ENCODE results near the gene ASB6. TPM values are rescaled to one million over a fixed set of nuclear protein-coding genes. Genes with fewer than 3 reads are reported as not detected.
"Not testable (repeated sequence)": the region's sequence is repeated elsewhere in the genome, so short reads cannot be mapped to it uniquely, and the experiment has no call there.

Gene ASB6
- total RNA-seq, 3 donors from 2014 or later = 32.1 to 35.3 (median 35.1) TPM

DNA sequence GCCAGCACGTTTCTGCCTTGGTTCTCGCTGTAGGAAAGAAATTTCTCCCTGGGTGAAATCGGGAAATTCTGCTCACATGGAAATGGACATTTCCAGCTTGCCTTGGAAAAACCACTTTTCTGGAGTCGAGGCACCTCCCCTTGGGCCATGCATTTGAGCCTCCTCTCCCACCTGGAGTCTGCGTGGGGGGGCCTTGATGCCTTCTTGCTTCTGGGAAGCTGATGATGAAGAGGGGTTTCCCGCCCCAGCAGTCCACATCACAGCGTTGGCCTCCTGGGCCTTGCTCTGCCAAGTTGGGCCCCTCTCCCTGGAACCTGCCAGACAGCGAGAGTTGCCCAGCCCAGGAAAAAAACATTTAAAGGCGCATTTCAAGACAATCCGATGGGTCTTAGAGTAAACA lies 1.8 kb upstream of the ASB6 start:
- ATAC-seq (no peak), DNase-seq (no peak)
- H3K4me1 Mint-ChIP-seq (ENCODE audit: low read depth) = peaks cover 20% of the 10 kb centered on the region
- H3K36me3 Mint-ChIP-seq (ENCODE audit: insufficient read depth) = no peaks in the 10 kb centered on the region
- no peaks in the 10 kb centered on the region for H3K9me3 Mint-ChIP-seq
- H3K27me3 Mint-ChIP-seq (ENCODE audit: low read depth) = peaks cover 2% of the 10 kb centered on the region
- peak overlapping the region; percentile 49 for H3K4me3 Mint-ChIP-seq

DNA sequence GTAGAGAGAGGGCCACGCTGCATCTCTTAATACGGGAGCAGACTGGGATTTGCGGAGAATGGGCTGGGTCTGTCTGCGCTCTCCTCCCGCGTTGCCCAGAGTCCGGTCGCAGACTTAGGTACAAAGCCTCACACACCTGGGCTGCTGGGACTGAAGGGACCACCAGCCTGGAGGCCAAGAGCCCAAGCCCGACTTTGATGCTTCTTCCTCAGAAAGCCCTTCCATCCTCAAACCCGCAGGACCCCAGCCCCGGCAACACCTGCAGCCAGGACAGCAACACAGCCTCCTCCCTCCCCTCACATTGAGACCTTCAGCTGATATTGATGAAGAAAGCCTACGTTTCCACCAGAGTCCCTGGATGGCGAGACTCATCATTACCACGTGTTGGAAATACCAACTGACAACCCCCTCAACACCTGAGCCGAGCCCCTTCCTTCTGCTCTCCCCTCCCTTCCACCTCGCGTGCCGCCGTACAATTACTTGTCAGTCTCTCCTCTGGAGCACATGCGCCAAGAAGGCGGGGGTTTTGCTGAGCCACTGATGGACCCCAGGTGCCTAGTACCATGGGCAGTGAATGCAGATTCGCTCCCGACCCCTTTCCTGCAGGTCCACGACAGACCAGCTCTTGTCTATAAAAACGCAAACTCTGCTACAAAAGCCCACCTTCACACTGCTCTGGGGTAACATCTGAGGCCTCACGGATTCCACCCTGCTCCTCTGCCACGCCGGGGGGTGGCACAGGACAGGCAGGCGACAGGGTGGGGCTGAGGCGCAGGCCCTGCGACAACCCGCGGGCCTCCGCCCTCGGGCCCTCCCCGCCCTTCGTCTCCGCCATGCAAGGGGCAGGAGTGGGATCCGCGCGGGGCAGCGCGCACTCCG lies 841 bp downstream of the ASB6 start:
- peaks cover 8% of the 10 kb centered on the region for H3K36me3 Mint-ChIP-seq (ENCODE audit: insufficient read depth)
- no peak for DNase-seq
- ATAC-seq = peak; percentile 49 to 56
- peaks cover 20% of the 10 kb centered on the region for H3K4me1 Mint-ChIP-seq (ENCODE audit: low read depth)
- no peaks in the 10 kb centered on the region for H3K9me3 Mint-ChIP-seq
- peak overlapping the region; percentile 81 for H3K4me3 Mint-ChIP-seq
- H3K27me3 Mint-ChIP-seq (ENCODE audit: low read depth) = no peaks in the 10 kb centered on the region

- H3K4me3 Mint-ChIP-seq = peak overlapping the region; percentile 81
- DNase-seq = no peak
- peaks cover 12% of the 10 kb centered on the region for H3K36me3 Mint-ChIP-seq (ENCODE audit: insufficient read depth)
- H3K27me3 Mint-ChIP-seq (ENCODE audit: low read depth) = no peaks in the 10 kb centered on the region
- peaks cover 20% of the 10 kb centered on the region for H3K4me1 Mint-ChIP-seq (ENCODE audit: low read depth)
- no peaks in the 10 kb centered on the region for H3K9me3 Mint-ChIP-seq
- no peak for ATAC-seq
Observed at GRCh38 chr9:129640086-129640870, 1.7 kb downstream of the ASB6 start.

GRCh38 chr9:129639756-129640085 lies 2.2 kb downstream of the ASB6 start:
- peaks cover 20% of the 10 kb centered on the region for H3K4me1 Mint-ChIP-seq (ENCODE audit: low read depth)
- H3K4me3 Mint-ChIP-seq = peak overlapping the region; percentile 81
- no peak for DNase-seq

DNA sequence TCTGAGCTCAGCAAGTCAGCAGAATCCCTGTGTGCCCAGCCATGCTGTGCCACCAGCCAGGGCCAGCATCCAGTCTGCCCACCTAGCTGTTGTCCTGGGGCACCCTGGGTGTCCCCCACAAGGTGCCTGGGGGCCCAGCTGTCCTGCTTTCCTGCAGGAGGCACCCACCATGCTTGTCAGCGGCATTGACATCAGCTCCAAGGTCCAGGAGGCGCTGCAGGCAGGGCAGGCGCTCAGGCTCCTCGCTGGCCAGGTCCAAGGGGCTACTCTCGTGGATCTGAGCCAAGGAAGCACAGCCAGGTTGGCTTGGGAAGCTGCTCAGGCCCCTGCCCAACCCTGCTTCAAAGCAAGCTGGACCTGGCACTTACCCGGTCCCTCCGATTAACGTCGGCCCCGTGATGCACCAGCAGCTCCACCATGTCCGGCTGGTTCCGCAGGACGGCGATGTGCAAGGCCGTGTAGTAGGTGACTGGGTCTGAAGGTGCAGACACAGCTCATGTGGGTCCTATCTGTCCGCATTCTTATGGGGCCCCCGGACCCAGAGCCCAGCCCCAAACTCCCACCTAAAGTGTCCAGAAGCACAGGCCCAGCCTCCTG lies 2.8 kb downstream of the ASB6 start:
- Mint-ChIP-seq H3K4me3 (no peak overlapping the region), H3K4me1 (ENCODE audit: low read depth) (peaks cover 20% of the 10 kb centered on the region), H3K27me3 (ENCODE audit: low read depth) (no peaks in the 10 kb centered on the region), H3K36me3 (ENCODE audit: insufficient read depth) (peaks cover 19% of the 10 kb centered on the region), H3K9me3 (no peaks in the 10 kb centered on the region)
- DNase-seq = no peak
- no peak for ATAC-seq

More at GRCh38 chr9:129639756-129640085, 2.2 kb downstream of the ASB6 start:
- no peak for ATAC-seq
- H3K27me3 Mint-ChIP-seq (ENCODE audit: low read depth) = no peaks in the 10 kb centered on the region
- H3K36me3 Mint-ChIP-seq (ENCODE audit: insufficient read depth) = peaks cover 17% of the 10 kb centered on the region
- no peaks in the 10 kb centered on the region for H3K9me3 Mint-ChIP-seq

GRCh38 chr9:129637673-129638439 lies 4.1 kb downstream of the ASB6 start:
- H3K27me3 Mint-ChIP-seq (ENCODE audit: low read depth) = no peaks in the 10 kb centered on the region
- H3K9me3 Mint-ChIP-seq = no peaks in the 10 kb centered on the region
- DNase-seq = no peak
- H3K4me1 Mint-ChIP-seq (ENCODE audit: low read depth) = peaks cover 20% of the 10 kb centered on the region
- no peak for ATAC-seq
- peaks cover 19% of the 10 kb centered on the region for H3K36me3 Mint-ChIP-seq (ENCODE audit: insufficient read depth)
- peak overlapping the region; percentile 25 for H3K4me3 Mint-ChIP-seq

DNA sequence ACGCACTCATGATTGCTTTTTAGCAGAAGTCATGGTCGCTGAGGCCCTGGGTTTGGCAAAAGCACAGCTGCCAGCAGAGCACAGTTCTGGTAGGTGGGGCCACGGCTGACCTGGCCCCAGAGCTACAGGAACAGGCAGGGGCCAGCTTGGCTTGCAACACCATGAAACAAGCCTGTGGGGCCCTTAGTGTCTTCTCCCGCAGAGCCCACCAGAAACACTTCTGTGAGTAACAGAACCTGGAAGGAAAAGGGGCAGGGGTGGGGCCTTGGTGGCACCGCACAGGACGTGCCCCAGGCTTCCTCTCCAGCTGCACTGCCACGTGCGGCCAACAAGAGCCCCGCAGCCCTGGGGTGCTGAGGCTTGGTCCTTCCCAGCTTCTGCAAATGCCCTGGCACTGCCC lies 4.8 kb downstream of the ASB6 start:
- Mint-ChIP-seq H3K4me1 (ENCODE audit: low read depth) (peaks cover 22% of the 10 kb centered on the region), H3K4me3 (no peak overlapping the region), H3K36me3 (ENCODE audit: insufficient read depth) (peaks cover 19% of the 10 kb centered on the region), H3K9me3 (no peaks in the 10 kb centered on the region), H3K27me3 (ENCODE audit: low read depth) (no peaks in the 10 kb centered on the region)
- DNase-seq (no peak), ATAC-seq (no peak)

GRCh38 chr9:129636343-129636742 lies 5.6 kb downstream of the ASB6 start:
- Mint-ChIP-seq H3K4me1 (ENCODE audit: low read depth) (peaks cover 28% of the 10 kb centered on the region), H3K36me3 (ENCODE audit: insufficient read depth) (peaks cover 19% of the 10 kb centered on the region)
- ATAC-seq = not testable (repeated sequence)

GRCh38 chr9:129635099-129636065 lies 6.6 kb downstream of the ASB6 start:
- Mint-ChIP-seq H3K4me1 (ENCODE audit: low read depth) (peaks cover 27% of the 10 kb centered on the region), H3K27me3 (ENCODE audit: low read depth) (no peaks in the 10 kb centered on the region), H3K36me3 (ENCODE audit: insufficient read depth) (peaks cover 19% of the 10 kb centered on the region), H3K4me3 (no peak overlapping the region), H3K9me3 (no peaks in the 10 kb centered on the region)
- ATAC-seq (no peak), DNase-seq (no peak)

More at GRCh38 chr9:129636343-129636742, 5.6 kb downstream of the ASB6 start:
- not testable (repeated sequence) for H3K27me3 Mint-ChIP-seq (ENCODE audit: low read depth); DNase-seq; H3K9me3 Mint-ChIP-seq; H3K4me3 Mint-ChIP-seq

DNA sequence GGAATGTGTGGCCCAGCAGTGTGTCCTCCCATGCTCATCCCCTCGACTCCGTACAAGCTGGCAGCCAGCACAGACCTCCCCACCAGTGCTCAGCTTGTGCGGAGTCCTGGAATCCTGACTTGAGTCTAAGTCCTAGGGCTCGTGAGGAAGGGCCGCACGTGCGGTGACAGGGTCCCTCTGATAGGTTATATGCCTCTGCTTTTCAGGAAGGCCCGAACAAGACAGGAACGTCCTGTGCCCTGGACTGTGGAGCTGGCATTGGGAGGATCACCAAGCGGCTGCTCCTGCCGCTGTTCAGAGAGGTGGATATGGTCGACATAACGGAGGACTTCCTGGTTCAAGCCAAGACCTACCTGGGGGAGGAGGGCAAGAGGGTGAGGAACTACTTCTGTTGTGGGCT lies 8.1 kb downstream of the ASB6 start:
- Mint-ChIP-seq H3K4me1 (ENCODE audit: low read depth) (peaks cover 35% of the 10 kb centered on the region), H3K9me3 (no peaks in the 10 kb centered on the region), H3K27me3 (ENCODE audit: low read depth) (no peaks in the 10 kb centered on the region), H3K4me3 (no peak overlapping the region), H3K36me3 (ENCODE audit: insufficient read depth) (peaks cover 19% of the 10 kb centered on the region)
- DNase-seq (no peak), ATAC-seq (no peak)

GRCh38 chr9:129633207-129633606 lies 8.7 kb downstream of the ASB6 start:
- ATAC-seq = no peak
- no peak overlapping the region for H3K4me3 Mint-ChIP-seq
- H3K9me3 Mint-ChIP-seq = no peaks in the 10 kb centered on the region
- H3K27me3 Mint-ChIP-seq (ENCODE audit: low read depth) = no peaks in the 10 kb centered on the region
- peaks cover 19% of the 10 kb centered on the region for H3K36me3 Mint-ChIP-seq (ENCODE audit: insufficient read depth)
- peaks cover 41% of the 10 kb centered on the region for H3K4me1 Mint-ChIP-seq (ENCODE audit: low read depth)
- no peak for DNase-seq

- Mint-ChIP-seq H3K36me3 (ENCODE audit: insufficient read depth) (peaks cover 16% of the 10 kb centered on the region), H3K9me3 (no peaks in the 10 kb centered on the region), H3K4me1 (ENCODE audit: low read depth) (peaks cover 49% of the 10 kb centered on the region), H3K4me3 (no peak overlapping the region), H3K27me3 (ENCODE audit: low read depth) (no peaks in the 10 kb centered on the region)
- no peak for DNase-seq
- no peak for ATAC-seq
Observed at GRCh38 chr9:129632460-129632859, 9.5 kb downstream of the ASB6 start.

DNA sequence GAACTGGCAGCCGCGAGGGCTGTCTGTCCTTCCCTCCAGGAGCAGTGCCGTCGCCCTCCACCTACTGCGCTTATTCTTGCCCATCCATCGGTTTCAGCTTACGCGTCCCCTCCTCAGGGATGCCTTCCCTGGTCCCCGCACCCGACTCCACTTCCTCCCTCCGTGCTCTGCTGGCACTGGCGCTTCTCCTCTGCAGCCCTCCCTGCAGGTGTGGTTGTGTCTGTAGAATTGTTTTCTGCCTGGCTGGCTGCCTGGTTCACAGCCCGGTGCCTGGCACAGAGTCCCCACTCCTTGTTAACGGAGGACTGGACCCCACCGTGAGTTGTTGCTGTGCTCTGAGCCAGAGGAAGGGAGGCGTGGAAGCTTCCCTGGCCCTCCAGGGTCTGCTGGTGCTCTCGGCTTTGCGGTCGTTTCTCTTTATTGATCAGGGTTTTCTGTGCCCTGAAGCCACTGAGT lies 10.2 kb downstream of the ASB6 start:
- H3K36me3 Mint-ChIP-seq (ENCODE audit: insufficient read depth) = peaks cover 19% of the 10 kb centered on the region

More for the DNA sequence above, 10.2 kb downstream of the ASB6 start:
- no peak for DNase-seq
- no peaks in the 10 kb centered on the region for H3K27me3 Mint-ChIP-seq (ENCODE audit: low read depth)
- no peak for ATAC-seq
- no peak overlapping the region for H3K4me3 Mint-ChIP-seq
- no peaks in the 10 kb centered on the region for H3K9me3 Mint-ChIP-seq
- peaks cover 56% of the 10 kb centered on the region for H3K4me1 Mint-ChIP-seq (ENCODE audit: low read depth)

Data from activated T-cell treated with anti-CD3 and anti-CD28 coated beads, Interleukin-2, amount 50 U/mL, for 4 hours (primary cell).